ENCODE measurements around the gene ATP2A1. TPM values are rescaled to one million over a fixed set of nuclear protein-coding genes. Genes with fewer than 3 reads are reported as not detected.

ATP2A1 gene
- total and polyA plus RNA-seq, 2 donors (not counting 3 experiments of a cell fraction or from before 2014, with no cell fraction given): 1.2 to 2.5 TPM

- H3K4me2 ChIP-seq (ENCODE audit: insufficient read depth, low read length): no peak overlapping the region
- H3K9me3 ChIP-seq (replicated peaks; ENCODE audit: control insufficient read depth, insufficient read depth, low read length): no peaks in the 10 kb centered on the region
- ChIA-PET CTCF (interaction anchor here (1.0 kb wide), 1 partner anchor 52 kb away, joined by 3 read pairs; no protein-coding TSS in a partner anchor), POLR2A (interaction anchor here (0.7 kb wide), 1 partner anchor 13 kb away, joined by 3 read pairs; no protein-coding TSS in a partner anchor)
- no peak overlapping the region for H2AFZ ChIP-seq (ENCODE audit: low read depth, low read length)
- no peak for TF ChIP-seq POLR2AphosphoS5 (IDR thresholded peaks at IDR 0.05; ENCODE audit: insufficient read depth, low read depth, low read length)
- TF ChIP-seq MAX (IDR thresholded peaks at IDR 0.05; ENCODE audit: insufficient read depth, insufficient read length): no peak
- no peak for TF ChIP-seq CTCF (IDR thresholded peaks at IDR 0.05; ENCODE audit: extremely low read depth in 1 of 2, insufficient read depth in 1 of 2, low read depth in 1 of 2, low read length in 2 of 2)
- no peak for TF ChIP-seq JUN (IDR thresholded peaks at IDR 0.05; ENCODE audit: borderline replicate concordance, insufficient read depth, insufficient read length, low read depth)
- no peak for TF ChIP-seq MYC (IDR thresholded peaks at IDR 0.05; ENCODE audit: low read depth, low read length)
- H3K27me3 ChIP-seq (ENCODE audit: control insufficient read depth in 2 of 2, insufficient read depth in 2 of 2, low read length in 2 of 2): no peaks in the 10 kb centered on the region
- no peaks in the 10 kb centered on the region for H3K9me1 ChIP-seq (replicated peaks; ENCODE audit: control insufficient read depth, extremely low read depth, insufficient read depth, low read length)
- no peaks in the 10 kb centered on the region for H3K36me3 ChIP-seq (ENCODE audit: control insufficient read depth in 2 of 2, extremely low read depth in 1 of 2, insufficient read depth in 2 of 2, low read length in 2 of 2)
- BruUV-seq (replicated peaks): no TSS peak
- FAIRE-seq (no peak), DNase-seq (ENCODE audit: low read depth, low spot score) (no peak)
- H3K79me2 ChIP-seq (ENCODE audit: control insufficient read depth, insufficient read depth, low read length): no peaks in the 10 kb centered on the region
- dilution Hi-C loops (cut with MboI; ENCODE audit: extremely low pct_ligation_motif_present, low sequenced_read_pairs) (no loop called here), intact Hi-C loops (cut with micrococcal nuclease) (no loop called here)
- no peak overlapping the region for H3K27ac ChIP-seq (ENCODE audit: insufficient read depth, low read depth, low read length)
- no peak overlapping the region for H3K4me3 ChIP-seq (replicated peaks in 1 of 3; ENCODE audit: insufficient read depth in 1 of 3, low read depth in 1 of 3, low read length in 3 of 3)
- no peaks in the 10 kb centered on the region for H4K20me1 ChIP-seq (replicated peaks; ENCODE audit: control insufficient read depth, extremely low read depth, insufficient read depth, low read length)
- H3K9ac ChIP-seq (replicated peaks; ENCODE audit: extremely low read depth, insufficient read depth, low read length): no peak overlapping the region
- no peaks in the 10 kb centered on the region for H3K4me1 ChIP-seq (ENCODE audit: control insufficient read depth, extremely low read depth, insufficient read depth, low read length)
Observed at GRCh38 chr16:28893291-28893690, 15.0 kb downstream of the ATP2A1 start.

GRCh38 chr16:28895609-28896008, 17.3 kb downstream of the ATP2A1 start:
- Histone ChIP-seq H3K4me1 (ENCODE audit: control insufficient read depth, extremely low read depth, insufficient read depth, low read length) (no peaks in the 10 kb centered on the region), H3K27ac (ENCODE audit: insufficient read depth, low read depth, low read length) (no peak overlapping the region), H3K36me3 (ENCODE audit: control insufficient read depth in 2 of 2, extremely low read depth in 1 of 2, insufficient read depth in 2 of 2, low read length in 2 of 2) (no peaks in the 10 kb centered on the region), H3K4me3 (replicated peaks in 1 of 3; ENCODE audit: insufficient read depth in 1 of 3, low read depth in 1 of 3, low read length in 3 of 3) (no peak overlapping the region), H4K20me1 (replicated peaks; ENCODE audit: control insufficient read depth, extremely low read depth, insufficient read depth, low read length) (no peaks in the 10 kb centered on the region), H3K9me1 (replicated peaks; ENCODE audit: control insufficient read depth, extremely low read depth, insufficient read depth, low read length) (no peaks in the 10 kb centered on the region), H2AFZ (ENCODE audit: low read depth, low read length) (no peak overlapping the region), H3K9ac (replicated peaks; ENCODE audit: extremely low read depth, insufficient read depth, low read length) (no peak overlapping the region), H3K9me3 (replicated peaks; ENCODE audit: control insufficient read depth, insufficient read depth, low read length) (no peaks in the 10 kb centered on the region), H3K27me3 (ENCODE audit: control insufficient read depth in 2 of 2, insufficient read depth in 2 of 2, low read length in 2 of 2) (no peaks in the 10 kb centered on the region), H3K79me2 (ENCODE audit: control insufficient read depth, insufficient read depth, low read length) (no peaks in the 10 kb centered on the region), H3K4me2 (ENCODE audit: insufficient read depth, low read length) (no peak overlapping the region)
- CTCF ChIA-PET: no interaction called here
- dilution Hi-C loops (cut with MboI; ENCODE audit: extremely low pct_ligation_motif_present, low sequenced_read_pairs) (no loop called here), intact Hi-C loops (cut with micrococcal nuclease) (no loop called here)
- no TSS peak for BruUV-seq (replicated peaks)
- no peak for TF ChIP-seq MYC (IDR thresholded peaks at IDR 0.05; ENCODE audit: low read depth, low read length)
- DNase-seq (ENCODE audit: low read depth, low spot score) (no peak), FAIRE-seq (no peak)
- POLR2A ChIA-PET: no interaction called here
